HG03135 (cell line): ENCODE measurements around the gene PIAS4.
A peak's percentile ranks its signal among the peaks of the same experiment; 100 is the strongest.
"Not testable (repeated sequence)": the region's sequence is repeated elsewhere in the genome, so short reads cannot be mapped to it uniquely, and the experiment has no call there.

ENCODE experiments used
- ATAC-seq: cut with Tn5 transposase; IDR thresholded peaks from one replicate; pipeline ENCODE4 v1.9.1; 2021; ENCODE audit warnings: mild to moderate bottlenecking, moderate library complexity; ENCODE audit not compliant: unreplicated experiment

Gene PIAS4

DNA sequence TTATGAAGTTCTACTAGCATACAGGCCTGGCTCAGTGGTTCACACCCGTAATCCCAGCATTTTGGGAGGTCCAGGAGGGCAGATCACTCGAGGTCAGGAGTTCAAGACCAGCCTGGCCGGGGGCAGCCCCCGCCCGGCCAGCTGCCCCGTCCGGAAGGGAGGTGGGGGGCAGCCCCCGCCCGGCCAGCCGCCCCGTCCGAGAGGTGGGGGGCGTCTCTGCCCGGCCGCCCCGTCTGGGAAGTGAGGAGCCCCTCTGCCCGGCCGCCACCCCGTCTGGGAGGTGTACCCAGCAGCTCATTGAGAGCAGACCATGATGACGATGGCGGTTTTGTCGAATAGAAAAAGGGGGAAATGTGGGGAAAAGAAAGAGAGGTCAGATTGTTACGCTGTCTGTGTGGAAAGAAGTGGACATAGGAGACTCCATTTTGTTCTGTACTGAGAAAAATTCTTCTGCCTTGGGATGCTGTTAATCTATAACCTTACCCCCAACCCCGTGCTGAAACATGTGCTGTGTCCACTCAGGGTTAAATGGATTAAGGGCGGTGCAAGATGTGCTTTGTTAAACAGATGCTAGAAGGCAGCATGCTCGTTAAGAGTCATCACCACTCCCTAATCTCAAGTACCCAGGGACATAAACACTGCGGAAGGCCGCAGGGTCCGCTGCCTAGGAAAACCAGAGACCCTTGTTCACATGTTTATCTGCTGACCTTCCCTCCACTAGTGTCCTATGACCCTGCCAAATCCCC is 8.7 kb upstream of the PIAS4 start:
- not testable (repeated sequence) for ATAC-seq

DNA sequence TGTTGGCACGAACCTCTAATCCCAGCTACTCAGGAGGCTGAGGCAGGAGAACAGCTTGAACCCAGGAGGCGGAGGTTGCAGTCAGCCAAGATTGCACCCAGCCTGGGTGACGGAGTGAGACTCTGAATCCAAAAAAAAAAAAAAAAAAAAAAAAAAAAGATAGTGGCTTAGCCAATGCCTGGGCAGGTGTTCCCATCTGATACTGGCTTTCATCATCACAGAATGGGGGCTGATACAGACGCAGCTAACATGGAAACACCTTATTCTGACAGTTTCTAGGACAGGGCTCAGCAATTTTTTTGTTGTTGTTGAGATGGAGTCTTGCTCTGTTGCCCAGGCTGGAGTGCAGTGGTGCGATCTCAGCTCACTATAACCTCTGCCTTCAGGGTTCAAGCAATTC is 6.7 kb upstream of the PIAS4 start:
- ATAC-seq = not testable (repeated sequence)

DNA sequence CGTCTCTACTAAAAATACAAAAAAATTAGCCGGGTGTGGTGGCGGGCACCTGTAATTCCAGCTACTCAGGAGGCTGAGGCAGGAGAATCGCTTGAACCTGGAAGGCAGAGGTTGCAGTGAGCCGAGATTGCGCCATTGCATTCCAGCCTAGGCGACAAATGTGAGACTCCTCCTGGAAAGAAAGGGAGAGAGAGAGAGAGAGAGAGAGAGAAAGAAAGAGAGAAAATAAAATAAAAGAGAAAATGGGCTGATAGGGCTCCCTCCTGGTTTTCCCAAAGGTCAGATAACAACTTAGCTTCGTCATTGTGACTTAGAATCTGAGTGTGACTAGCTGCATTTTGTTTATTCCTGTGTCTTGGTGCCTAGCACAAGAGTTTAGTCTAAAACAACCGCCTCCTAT is 2.1 kb upstream of the PIAS4 start:
- not testable (repeated sequence) for ATAC-seq

DNA sequence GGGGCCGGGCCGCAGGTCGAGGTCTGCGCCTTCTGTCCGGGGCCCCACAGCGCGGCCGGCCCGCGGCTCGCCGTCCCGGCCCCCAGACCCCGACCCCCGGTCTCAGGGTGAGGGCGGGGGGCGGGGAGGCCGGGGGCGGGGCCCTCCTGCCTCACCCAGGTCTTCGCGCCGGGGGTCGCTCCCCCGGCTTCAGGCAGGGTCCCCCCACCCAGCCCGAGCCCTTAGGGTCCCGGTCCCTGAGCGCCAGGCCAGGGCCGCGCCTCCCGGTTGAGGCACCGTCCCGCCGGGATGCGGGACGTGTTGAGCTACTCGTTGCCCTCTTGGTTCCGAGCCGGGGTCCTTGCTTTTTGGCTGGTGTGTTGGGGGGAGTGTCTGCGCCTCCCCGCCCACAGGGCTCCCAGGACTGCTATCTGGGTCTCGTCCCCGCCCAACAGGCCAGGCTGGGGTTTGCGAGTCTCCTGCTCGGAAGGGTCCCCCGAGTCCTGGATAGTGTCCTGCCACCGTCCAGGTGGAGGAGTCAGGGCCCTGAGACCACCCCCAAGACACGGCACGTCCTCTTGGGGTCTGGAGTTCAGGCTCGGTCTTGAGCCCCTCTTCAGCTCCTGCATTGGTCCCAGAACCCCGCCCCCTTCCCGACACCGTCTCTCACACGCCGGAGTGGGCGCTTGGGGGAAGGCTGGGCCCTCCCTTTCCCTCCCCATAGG is 452 bp downstream of the PIAS4 start:
- ATAC-seq = peak; percentile 2

DNA sequence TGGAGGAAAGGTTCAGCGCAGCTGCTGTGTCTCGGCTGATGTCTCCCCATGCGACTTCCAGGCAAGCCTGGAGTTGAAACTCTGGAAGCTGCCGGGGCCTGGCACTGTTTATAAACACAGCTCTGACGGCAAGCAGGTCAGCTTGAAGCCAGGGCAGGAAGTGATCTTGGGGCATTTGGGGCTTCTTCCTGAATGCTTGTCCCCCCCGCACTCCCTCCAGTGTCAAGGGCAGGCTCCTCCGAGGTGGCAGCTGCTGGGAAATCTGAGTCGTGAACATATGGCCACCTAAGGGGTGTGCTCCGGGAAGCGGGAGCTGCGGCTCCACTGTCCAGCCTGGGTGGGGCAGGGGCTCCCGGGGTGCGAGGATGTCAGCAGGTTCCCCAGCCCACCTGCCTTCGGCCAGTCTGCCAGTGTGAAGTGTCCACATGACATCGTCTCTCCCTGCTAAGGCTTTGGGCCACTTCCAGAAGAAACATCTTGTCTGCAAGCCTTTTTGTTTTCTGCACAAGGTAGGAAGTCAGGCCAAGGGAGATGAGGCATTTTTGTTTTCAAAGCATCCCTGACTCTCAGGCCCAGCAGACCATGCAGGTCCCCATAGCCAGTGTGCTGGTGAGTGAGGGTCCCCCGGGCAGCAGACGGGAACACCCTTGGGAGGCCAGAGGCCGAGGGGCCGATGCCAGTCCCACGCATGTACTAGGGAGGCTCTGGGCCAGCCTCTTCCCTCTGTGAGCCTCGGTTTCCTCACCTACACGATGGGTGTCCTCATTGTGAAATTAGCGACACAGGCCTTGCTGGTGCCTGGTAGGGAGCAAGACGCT is 2.7 kb downstream of the PIAS4 start:
- ATAC-seq = no peak

DNA sequence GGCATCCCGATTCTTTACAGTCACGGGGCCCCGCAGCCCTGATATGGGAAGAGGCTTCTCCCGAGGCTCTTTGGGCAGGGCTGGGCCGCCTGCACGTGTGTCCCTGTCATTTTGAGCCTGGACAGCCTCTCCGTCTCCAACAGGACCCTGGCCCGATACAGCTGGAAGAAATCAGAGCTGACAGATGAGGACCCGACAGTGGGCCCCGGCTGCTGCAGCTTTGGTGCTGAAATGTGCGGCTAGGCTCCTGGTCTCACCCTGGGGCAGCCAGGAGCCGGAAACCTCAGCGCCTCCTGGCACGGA is 3.2 kb downstream of the PIAS4 start:
- no peak for ATAC-seq

DNA sequence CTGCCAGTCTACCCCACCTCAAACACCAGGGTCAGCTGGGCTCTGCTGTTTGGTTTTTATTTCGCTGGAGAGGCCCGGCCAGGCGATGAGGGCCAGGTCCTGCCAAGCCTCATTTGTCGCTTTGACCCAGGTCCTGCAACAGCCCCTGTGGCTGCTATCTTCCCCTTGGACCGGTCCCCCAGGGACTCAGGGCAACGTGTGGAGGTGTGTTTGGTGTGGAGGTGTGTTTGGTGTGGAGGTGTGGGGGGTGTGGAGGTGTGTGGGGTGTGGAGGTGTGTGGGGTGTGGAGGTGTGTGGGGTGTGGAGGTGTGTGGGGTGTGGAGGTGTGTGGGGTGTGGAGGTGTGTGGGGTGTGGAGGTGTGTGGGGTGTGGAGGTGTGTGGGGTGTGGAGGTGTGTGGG is 3.9 kb downstream of the PIAS4 start:
- not testable (repeated sequence) for ATAC-seq

DNA sequence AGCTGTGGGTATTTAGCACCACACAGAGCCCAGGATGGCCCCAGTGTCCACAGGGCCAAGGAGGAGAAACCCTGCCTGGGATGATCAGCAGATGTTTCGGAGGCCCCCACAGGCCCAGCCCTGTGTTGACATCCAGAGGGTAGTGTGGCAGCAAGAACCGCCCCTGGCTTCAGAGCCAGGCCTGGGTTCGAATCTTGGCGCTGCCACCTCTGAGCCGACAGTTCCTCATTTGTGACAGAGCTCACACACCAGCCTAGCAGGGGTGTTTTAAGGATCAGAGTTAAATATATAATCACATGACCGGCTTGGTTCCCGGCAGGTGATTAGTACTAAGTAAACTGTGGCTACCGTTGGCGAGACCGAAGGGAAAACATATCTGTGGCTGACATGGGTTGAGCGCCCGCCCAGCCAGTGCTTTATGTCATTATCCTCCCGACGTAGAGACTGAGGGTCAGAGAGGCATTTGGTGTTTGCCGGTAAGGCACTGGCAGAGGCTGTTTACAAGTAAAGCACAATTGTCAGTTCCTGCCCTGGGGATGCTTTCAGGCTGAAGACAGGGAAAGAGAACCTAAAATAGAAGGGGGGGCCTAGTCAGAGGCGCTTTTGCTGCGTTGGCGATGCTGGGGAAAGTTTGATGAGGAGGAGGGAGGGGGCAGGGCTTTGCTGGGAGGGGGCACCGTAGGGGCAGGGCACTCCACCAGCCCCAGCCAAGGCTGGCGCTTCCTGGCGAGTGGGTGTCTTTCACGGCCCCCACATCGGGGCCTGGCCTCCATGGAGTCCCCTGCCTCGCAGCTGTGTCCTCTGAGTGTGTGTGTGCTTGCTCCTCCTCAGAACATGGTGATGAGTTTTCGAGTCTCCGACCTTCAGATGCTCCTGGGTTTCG is 4.8 kb downstream of the PIAS4 start:
- ATAC-seq = no peak

DNA sequence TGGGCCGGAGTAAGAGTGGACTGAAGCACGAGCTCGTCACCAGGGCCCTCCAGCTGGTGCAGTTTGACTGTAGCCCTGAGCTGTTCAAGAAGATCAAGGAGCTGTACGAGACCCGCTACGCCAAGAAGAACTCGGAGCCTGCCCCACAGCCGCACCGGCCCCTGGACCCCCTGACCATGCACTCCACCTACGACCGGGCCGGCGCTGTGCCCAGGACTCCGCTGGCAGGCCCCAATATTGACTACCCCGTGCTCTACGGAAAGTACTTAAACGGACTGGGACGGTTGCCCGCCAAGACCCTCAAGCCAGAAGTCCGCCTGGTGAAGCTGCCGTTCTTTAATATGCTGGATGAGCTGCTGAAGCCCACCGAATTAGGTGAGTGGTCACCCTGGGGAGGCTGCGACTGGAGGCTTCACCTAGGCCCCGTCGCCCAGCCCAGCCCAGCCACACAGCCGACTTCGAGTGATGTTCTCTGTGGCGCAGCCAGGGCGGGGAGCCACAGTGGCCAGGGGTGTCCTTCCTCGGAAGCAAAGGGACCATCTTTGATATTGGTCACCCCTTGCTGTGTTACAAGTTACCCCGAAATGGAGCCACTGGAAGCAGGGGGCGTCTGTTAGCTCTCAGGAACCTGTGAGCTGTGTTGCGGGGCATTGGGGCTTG is 5.6 kb downstream of the PIAS4 start:
- ATAC-seq = no peak

DNA sequence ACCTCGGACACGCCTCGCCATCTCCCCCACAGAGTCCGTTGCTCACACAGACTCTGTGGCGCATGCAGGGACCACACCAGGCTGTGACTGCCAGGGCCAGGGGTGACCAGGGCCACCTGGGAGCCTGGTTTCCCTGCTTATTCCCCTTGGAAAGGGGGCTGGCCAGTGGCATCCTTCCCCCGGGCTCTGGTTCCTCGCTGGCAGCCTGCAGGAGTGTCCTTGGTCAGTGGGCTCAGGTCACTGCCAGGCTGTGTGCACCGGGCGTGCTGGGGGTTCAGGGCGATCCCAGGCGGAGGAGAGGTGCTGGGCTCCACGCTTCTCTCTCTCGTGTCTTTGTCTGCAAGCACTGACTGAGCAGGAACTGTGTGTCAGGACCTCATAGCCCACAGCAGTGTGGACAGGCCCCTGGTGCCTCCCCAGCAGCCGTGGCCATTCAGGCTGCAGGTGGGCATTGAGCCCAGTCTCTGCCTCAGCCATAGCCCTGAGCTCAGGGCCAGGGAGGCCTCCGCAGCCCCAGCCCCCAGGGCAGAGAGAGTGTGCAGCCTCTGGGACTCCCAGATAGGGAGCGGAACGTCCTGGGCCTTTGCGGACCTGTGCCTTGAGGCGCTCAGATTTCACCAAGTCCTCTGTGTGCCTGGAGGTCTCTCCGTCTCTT is 6.5 kb downstream of the PIAS4 start:
- no peak for ATAC-seq

DNA sequence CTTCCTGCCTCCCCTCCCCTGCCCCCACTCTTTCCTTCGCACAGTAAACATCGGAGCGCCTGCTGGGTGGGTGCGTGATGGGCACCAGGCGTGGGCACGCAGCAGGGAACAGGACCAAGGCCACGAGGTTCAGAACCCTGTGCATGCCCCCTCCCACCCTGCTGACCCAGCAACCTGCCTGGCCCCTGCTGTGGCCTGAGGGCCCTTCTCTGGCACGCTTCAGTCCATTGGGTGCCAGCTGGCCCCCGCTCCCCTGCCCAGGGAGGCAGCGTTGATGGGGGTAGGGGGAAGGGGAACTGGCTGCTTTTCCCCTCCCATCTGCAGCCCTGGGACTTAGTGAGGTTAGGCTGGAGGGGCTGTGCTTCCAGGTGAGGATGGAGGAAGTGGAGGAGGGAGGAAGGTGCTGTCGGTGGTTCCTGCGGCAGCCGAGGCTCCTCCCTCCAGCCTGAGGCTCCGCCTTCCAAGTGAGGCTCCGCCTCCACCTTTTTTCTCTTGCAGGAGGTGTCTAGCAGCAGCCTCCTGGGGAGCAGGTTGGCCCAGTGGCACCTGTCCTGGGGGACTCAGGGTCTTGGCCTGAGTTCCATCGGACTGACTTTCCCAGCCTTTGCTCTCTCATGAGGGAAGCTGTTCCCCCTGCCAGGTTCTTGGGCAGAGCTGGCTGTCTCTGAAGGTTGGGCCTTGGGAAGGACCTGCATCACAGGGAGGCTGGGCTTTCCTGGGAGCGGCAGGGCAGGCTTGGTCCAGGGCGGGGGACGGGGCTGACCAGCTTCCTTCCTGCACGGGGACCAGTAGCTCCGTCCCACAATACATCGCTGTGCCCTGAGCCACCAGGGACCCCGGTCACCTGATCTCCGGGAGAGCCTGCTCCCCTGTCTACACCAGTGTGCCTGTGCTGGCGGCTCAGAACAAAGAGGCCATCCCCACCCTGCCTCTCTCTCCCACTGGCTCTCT is 7.3 kb downstream of the PIAS4 start:
- no peak for ATAC-seq

DNA sequence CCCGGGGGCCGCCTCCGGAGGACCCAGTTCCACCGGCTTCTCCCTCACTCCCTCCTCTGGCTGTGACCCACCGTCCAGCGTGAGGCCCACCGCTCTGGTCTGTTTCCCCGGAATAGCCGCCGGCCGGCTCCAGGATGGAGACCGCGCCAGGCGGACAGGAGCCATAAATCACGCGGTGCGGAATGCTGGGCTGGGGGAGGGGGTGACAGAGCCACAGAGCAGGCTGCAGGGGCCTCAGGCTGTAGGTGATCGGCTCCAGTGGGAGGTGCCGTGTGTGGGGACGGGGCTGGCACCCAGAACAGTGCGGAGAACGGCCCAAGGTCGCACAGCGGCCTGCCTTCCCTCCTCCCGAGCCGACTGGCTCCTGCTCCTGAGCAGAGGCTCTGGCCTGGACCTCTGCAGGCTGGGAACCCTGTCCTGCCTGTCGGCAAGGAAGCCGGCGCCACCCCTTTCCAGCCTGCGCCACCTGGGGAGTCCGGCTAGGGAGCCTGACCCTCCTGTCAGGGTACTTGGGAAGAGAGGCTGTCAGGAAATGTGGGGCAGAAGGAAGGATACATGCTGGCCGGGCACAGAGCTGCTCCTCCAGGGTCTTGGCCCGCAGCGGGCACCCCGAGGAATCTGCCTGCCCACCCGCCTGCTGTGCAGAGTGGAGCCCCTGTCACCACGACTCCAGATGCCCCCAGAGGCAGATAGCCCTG is 8.3 kb downstream of the PIAS4 start:
- no peak for ATAC-seq

DNA sequence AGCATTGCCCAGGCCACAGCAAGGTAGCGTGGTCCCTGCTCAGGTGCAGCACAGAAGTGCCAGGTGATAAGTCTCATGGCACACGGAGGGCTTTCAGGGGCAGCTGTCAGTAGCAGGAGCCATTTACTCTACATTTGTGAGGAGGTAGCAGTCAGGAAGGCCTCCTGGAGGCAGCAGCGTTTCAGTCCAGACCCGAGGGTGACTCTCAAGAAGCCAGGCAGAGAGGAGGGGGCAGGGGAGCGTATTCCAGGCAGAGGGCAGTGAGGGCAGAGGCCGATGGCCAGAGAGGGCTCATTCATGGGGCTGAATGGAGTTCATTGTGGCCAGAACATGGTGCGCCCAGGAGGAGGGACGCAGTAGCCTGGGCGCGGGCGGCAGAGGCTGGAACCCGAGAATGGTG is 8.9 kb downstream of the PIAS4 start:
- no peak for ATAC-seq

DNA sequence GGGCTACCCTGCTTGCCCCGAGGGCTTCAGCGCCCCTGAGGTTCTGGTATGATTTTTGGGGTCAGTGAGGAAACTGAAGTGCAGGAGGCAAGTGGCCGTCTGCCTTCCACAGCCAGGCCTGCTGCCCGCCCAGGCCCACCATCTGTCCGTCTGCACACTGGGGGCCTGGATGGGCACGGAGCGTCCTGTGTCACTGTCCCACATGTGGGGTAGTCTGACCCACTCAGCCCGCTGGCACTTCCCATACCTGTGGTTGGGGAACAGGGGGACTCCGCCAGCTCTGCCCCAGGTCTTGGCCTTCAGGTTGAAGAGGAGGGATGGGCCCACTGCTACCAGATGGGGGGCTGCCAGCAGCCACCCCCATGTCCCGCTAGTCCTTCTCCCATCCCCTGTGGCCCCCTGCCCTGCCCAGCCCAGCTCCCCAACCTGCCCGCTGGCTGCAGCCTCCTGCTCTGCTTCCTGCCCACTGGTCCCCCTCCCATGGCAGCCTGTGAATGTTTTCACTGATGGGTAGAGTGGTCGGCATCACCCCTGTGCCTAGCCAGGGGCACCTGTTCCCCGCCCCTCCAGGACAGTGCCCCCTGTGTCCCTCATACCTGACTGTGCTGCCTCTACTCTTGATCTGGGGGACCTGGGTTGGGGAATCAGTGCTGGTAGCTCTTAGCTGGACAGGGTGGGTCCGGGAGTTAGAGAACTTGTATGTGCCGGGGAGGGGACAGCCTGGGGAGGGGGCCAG is 9.5 kb downstream of the PIAS4 start:
- no peak for ATAC-seq

DNA sequence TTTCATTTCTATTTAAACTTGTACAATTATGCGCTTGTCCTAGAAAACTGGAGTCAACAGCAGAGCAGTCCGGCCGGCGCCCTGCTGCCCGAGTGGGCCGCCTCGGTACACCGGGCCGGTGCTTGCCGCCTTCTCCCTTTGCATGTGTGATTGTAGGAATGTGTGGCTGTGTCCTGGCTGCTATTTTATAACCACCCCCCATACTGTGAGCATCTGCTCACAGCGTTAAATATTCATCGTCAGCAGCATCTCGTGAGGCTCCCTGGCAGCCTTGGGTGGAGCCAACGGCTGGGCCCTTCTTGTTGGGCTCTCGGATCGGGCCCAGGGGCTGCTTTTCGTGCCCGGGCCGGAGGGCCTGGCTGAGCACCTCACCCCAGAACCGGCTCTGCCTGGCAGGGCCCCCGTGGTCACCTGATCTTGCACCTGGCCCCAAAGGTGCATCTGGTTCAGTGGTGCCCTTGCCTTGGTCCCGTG is 10.6 kb downstream of the PIAS4 start:
- no peak for ATAC-seq

DNA sequence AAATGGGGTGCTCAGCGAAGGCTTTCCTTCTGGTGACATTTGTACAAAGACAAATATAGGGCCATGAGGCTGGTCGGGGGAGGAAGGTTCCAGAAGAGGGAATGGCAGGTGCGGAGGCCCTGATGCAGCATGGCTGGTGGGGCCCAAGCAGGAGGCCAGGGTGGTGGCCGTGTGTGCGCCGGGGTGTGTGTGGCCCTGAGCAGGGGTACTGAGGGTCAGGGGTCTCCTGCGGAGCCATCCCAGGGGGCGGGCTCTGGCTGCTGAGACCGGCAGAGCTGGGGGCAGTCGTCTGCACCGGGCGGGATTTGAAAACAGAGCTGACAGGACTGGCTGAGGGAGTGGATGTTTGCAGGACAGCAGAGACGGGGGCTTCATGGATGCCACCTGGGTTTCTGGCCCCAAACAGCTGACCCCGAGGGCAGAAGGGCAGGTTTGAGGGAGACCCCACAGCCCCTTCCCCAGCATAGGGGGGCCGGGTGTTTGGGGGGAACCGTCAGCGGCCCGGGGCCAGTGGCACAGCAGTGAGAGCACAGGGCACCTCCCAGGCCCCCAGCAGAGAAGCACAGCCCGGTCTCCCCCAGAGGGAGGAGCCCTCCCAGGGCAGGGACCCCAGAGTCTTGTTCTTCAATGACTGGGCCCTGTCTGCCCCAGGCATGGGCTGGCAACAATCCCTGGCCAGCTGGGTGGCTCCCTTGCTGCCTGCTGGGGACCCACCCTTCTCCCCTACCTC is 11.4 kb downstream of the PIAS4 start:
- ATAC-seq = no peak

DNA sequence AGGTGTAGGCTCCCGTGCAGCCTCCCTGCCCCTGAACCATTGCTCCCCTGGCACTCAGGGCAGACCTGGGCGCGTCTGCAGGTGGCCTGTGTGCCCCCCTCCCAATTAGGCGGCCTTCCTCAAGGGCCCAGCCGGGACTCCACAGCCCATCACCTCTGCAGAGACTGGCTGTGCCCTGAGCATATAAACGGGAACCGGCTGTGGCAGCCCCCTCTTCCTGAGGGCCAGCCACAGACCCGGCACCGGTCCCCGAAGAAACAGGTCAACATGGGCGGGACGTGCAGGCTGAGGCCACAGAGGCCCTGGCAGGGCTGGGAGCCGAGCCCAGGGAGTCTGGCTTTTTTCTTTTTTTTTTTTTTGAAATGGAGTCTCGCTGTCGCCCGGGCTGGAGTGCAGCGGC is 12.0 kb downstream of the PIAS4 start:
- no peak for ATAC-seq
